ENCODE data around the gene BSND.

The BSND gene

GRCh38 chr1:54973205-54973921 is 25.4 kb upstream of the BSND start:
- DNase-seq (ENCODE audit: low read depth, low spot score) = no peak
- no peak overlapping the region for H3K4me3 ChIP-seq (ENCODE audit: low read length)

- H3K4me3 ChIP-seq (ENCODE audit: low read length) = no peak overlapping the region
- DNase-seq (ENCODE audit: low read depth, low spot score) = no peak
Measured at GRCh38 chr1:54975356-54976108, 23.2 kb upstream of the BSND start.

- no peak overlapping the region for H3K4me3 ChIP-seq (ENCODE audit: low read length)
- DNase-seq (ENCODE audit: low read depth, low spot score) = no peak
Measured at GRCh38 chr1:54976747-54977146, 22.0 kb upstream of the BSND start.

GRCh38 chr1:54977533-54978297 is 21.0 kb upstream of the BSND start:
- DNase-seq (ENCODE audit: low read depth, low spot score) = no peak
- no peak overlapping the region for H3K4me3 ChIP-seq (ENCODE audit: low read length)

GRCh38 chr1:54978528-54979326 is 20.0 kb upstream of the BSND start:
- no peak overlapping the region for H3K4me3 ChIP-seq (ENCODE audit: low read length)
- DNase-seq (ENCODE audit: low read depth, low spot score) = no peak

- no peak overlapping the region for H3K4me3 ChIP-seq (ENCODE audit: low read length)
- no peak for DNase-seq (ENCODE audit: low read depth, low spot score)
Measured at GRCh38 chr1:54979327-54979891, 19.3 kb upstream of the BSND start.

- H3K4me3 ChIP-seq (ENCODE audit: low read length) = no peak overlapping the region
- no peak for DNase-seq (ENCODE audit: low read depth, low spot score)
Measured at GRCh38 chr1:54980046-54980527, 18.6 kb upstream of the BSND start.

GRCh38 chr1:54980528-54981241 is 18.0 kb upstream of the BSND start, which contains the start of gene TMEM61:
TSS of gene TMEM61 (plus strand) at chr1:54980628. CDS start at chr1:54981066, 438 bp downstream.
- H3K4me3 ChIP-seq (ENCODE audit: low read length) = no peak within 1 kb of the TSS
- no peak for DNase-seq (ENCODE audit: low read depth, low spot score)

- DNase-seq (ENCODE audit: low read depth, low spot score) = no peak
- no peak overlapping the region for H3K4me3 ChIP-seq (ENCODE audit: low read length)
Measured at GRCh38 chr1:54981466-54981865, 17.3 kb upstream of the BSND start.

GRCh38 chr1:54982739-54983138 is 16.0 kb upstream of the BSND start:
- H3K4me3 ChIP-seq (ENCODE audit: low read length) = no peak overlapping the region
- no peak for DNase-seq (ENCODE audit: low read depth, low spot score)

GRCh38 chr1:54984131-54984842 is 14.4 kb upstream of the BSND start:
- no peak for DNase-seq (ENCODE audit: low read depth, low spot score)
- no peak overlapping the region for H3K4me3 ChIP-seq (ENCODE audit: low read length)

GRCh38 chr1:54985556-54985955 is 13.2 kb upstream of the BSND start:
- H3K4me3 ChIP-seq (ENCODE audit: low read length) = no peak overlapping the region
- no peak for DNase-seq (ENCODE audit: low read depth, low spot score)

- no peak overlapping the region for H3K4me3 ChIP-seq (ENCODE audit: low read length)
- DNase-seq (ENCODE audit: low read depth, low spot score) = no peak
Measured at GRCh38 chr1:54986025-54986424, 12.7 kb upstream of the BSND start.

GRCh38 chr1:54986533-54986932 is 12.2 kb upstream of the BSND start:
- DNase-seq (ENCODE audit: low read depth, low spot score) = no peak
- no peak overlapping the region for H3K4me3 ChIP-seq (ENCODE audit: low read length)

GRCh38 chr1:54987427-54987826 is 11.3 kb upstream of the BSND start:
- H3K4me3 ChIP-seq (ENCODE audit: low read length) = no peak overlapping the region
- no peak for DNase-seq (ENCODE audit: low read depth, low spot score)

GRCh38 chr1:54987919-54988705 is 10.6 kb upstream of the BSND start:
- DNase-seq (ENCODE audit: low read depth, low spot score) = no peak
- no peak overlapping the region for H3K4me3 ChIP-seq (ENCODE audit: low read length)

GRCh38 chr1:54988975-54989374 is 9.8 kb upstream of the BSND start:
- H3K4me3 ChIP-seq (ENCODE audit: low read length) = no peak overlapping the region
- no peak for DNase-seq (ENCODE audit: low read depth, low spot score)

Data from Jurkat, Clone E6-1 (cell line).